Measurements from ENCODE around the gene PHLDA3.

DNA sequence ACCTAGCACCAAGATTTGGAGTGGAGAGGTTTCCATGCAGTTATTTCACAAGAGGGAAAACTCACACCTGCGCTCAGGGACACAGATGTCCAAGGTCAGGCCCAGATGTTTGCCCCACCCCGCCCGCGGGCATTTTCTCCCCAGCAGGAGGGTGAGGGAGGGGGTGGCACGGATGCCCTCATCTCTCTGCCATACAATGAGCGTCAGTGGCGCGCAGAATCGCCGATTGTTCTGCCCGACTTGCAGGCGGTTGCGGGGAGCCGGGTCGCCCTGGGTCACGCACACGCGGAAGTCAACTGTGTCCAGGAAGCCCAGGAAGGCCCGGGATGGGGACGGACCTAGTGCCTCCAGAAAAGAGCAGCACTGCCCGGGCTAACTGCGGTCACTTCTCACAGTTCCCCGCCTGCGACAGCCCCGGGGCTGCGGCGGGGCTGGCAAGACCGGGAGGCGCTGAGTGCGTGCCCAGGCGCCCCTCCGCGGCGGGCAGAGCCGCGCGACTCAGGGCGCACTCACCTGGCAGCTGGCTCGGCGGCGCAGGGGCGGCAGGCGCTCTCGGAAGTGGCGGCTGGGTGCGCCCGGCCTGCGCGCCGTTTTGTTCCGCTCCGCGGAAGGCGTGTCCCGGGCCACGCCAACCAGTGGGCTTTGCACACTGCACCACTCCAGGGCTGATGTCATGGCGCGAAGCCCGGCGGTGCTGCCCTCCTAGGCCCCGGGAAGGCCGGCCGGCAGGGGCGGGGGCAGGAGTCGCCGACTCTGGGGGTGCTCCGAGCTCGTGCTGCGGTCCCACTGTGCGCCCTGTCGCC is 37.8 kb upstream of the PHLDA3 start, which contains the start of gene CSRP1:
- no peak for TF ChIP-seq EZH2 (IDR thresholded peaks at IDR 0.05; ENCODE audit: insufficient read depth, low read length)
- TF ChIP-seq, protein P1, sequence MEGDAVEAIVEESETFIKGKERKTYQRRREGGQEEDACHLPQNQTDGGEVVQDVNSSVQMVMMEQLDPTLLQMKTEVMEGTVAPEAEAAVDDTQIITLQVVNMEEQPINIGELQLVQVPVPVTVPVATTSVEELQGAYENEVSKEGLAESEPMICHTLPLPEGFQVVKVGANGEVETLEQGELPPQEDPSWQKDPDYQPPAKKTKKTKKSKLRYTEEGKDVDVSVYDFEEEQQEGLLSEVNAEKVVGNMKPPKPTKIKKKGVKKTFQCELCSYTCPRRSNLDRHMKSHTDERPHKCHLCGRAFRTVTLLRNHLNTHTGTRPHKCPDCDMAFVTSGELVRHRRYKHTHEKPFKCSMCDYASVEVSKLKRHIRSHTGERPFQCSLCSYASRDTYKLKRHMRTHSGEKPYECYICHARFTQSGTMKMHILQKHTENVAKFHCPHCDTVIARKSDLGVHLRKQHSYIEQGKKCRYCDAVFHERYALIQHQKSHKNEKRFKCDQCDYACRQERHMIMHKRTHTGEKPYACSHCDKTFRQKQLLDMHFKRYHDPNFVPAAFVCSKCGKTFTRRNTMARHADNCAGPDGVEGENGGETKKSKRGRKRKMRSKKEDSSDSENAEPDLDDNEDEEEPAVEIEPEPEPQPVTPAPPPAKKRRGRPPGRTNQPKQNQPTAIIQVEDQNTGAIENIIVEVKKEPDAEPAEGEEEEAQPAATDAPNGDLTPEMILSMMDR (IDR thresholded peaks at IDR 0.05; ENCODE audit: insufficient read depth, low read depth, low read length), result no peak

All from astrocyte (in vitro differentiated cells and primary cell).